Trophoblast cell (in vitro differentiated cells and primary cell): ENCODE measurements around the gene EML2.
"Not testable (repeated sequence)": the region's sequence is repeated elsewhere in the genome, so short reads cannot be mapped to it uniquely, and the experiment has no call there.

Experiments used
- DNase-seq, 2 donors: peaks; one replicate each; pipeline ENCODE4 v3.0.0-alpha.2; 2016
- H2AFZ ChIP-seq: 2 replicates; pipeline ENCODE4 v1.6.1; 2013; ENCODE audit warnings: low read length, moderate library complexity, mild to moderate bottlenecking; ENCODE audit not compliant: insufficient read depth, poor library complexity
- H2AK5ac ChIP-seq: 2 replicates; pipeline ENCODE4 v1.6.1; 2013; ENCODE audit warnings: mild to moderate bottlenecking, low read length
- H2BK120ac ChIP-seq: 2 replicates; pipeline ENCODE4 v1.6.1; 2013; ENCODE audit warnings: low read length, mild to moderate bottlenecking, moderate library complexity; ENCODE audit not compliant: insufficient read depth, poor library complexity
- H2BK12ac ChIP-seq: 2 replicates; pipeline ENCODE4 v1.6.1; 2013; ENCODE audit warnings: mild to moderate bottlenecking, low read length, moderate library complexity
- H2BK5ac ChIP-seq: 2 replicates; pipeline ENCODE4 v1.6.1; 2013; ENCODE audit warnings: low read length, low read depth, moderate library complexity, mild to moderate bottlenecking; ENCODE audit not compliant: poor library complexity
- H3K14ac ChIP-seq: 2 replicates; pipeline ENCODE4 v1.6.1; 2013; ENCODE audit warnings: mild to moderate bottlenecking, low read length
- H3K18ac ChIP-seq: 2 replicates; pipeline ENCODE4 v1.6.1; 2013; ENCODE audit warnings: mild to moderate bottlenecking, low read length
- H3K23ac ChIP-seq: 2 replicates; pipeline ENCODE4 v1.6.1; 2013; ENCODE audit warnings: low read length
- H3K27ac ChIP-seq: 2 replicates; pipeline ENCODE4 v1.5.1; 2013; ENCODE audit warnings: low read depth, mild to moderate bottlenecking, inconsistent platforms, low read length, moderate library complexity
- H3K27me3 ChIP-seq: 2 replicates; pipeline ENCODE4 v1.6.1; 2013; ENCODE audit warnings: inconsistent platforms, mild to moderate bottlenecking, low read length, moderate library complexity; ENCODE audit not compliant: insufficient read depth
- H3K36me3 ChIP-seq, 2 experiments: 1 replicate in 1 of 2; 2 replicates in 1 of 2; pipeline ENCODE4 v1.6.1; 2013; ENCODE audit warnings: low read length in 2 of 2, mild to moderate bottlenecking in 2 of 2, moderate library complexity in 1 of 2; ENCODE audit not compliant: insufficient read depth in 2 of 2, control insufficient read depth in 1 of 2
- H3K4ac ChIP-seq: 2 replicates; pipeline ENCODE4 v1.6.1; 2013; ENCODE audit warnings: low read depth, mild to moderate bottlenecking, low read length, moderate library complexity
- H3K4me1 ChIP-seq, 2 experiments: 1 replicate in 1 of 2; 2 replicates in 1 of 2; pipeline ENCODE4 v1.6.1; 2013; ENCODE audit warnings: low read length in 2 of 2, mild to moderate bottlenecking in 2 of 2, moderate library complexity in 1 of 2; ENCODE audit not compliant: insufficient read depth in 2 of 2, control insufficient read depth in 1 of 2
- H3K4me2 ChIP-seq: 2 replicates; pipeline ENCODE4 v1.6.1; 2013; ENCODE audit warnings: inconsistent platforms, mild to moderate bottlenecking, low read length, moderate library complexity
- H3K4me3 ChIP-seq: 2 replicates; pipeline ENCODE4 v1.5.1; 2013; ENCODE audit warnings: mild to moderate bottlenecking, low read depth, low read length, inconsistent platforms
- H3K79me1 ChIP-seq: one replicate; pipeline ENCODE4 v1.6.1; 2013; ENCODE audit warnings: low read length
- H3K79me2 ChIP-seq: 2 replicates; pipeline ENCODE4 v1.6.1; 2013; ENCODE audit warnings: low read length, mild to moderate bottlenecking; ENCODE audit not compliant: control insufficient read depth, insufficient read depth, poor library complexity
- H3K9ac ChIP-seq: 2 replicates; pipeline ENCODE4 v1.6.1; 2013; ENCODE audit warnings: mild to moderate bottlenecking, low read length
- H3K9me3 ChIP-seq: 2 replicates; pipeline ENCODE4 v1.6.1; 2013; ENCODE audit warnings: low read depth, mild to moderate bottlenecking, control low read depth, inconsistent platforms, low read length; ENCODE audit not compliant: insufficient read depth
- H4K12ac ChIP-seq: 2 replicates; pipeline ENCODE4 v1.6.1; 2013; ENCODE audit warnings: low read depth, mild to moderate bottlenecking, low read length, moderate library complexity
- H4K8ac ChIP-seq: 2 replicates; pipeline ENCODE4 v1.6.1; 2013; ENCODE audit warnings: low read depth, mild to moderate bottlenecking, low read length, moderate library complexity
- H4K91ac ChIP-seq: one replicate; pipeline ENCODE4 v1.6.1; 2013; ENCODE audit warnings: low read depth, mild to moderate bottlenecking, low read length, moderate library complexity
- WGBS: extraction: QIAGEN DNeasy Blood & Tissue Kit; methylation state at CpG from one replicate; pipeline ENCODE4 v1.1.7; 2013; ENCODE audit warnings: missing lambda C conversion rate; ENCODE audit not compliant: insufficient read length, insufficient coverage; ENCODE audit errors: extremely low coverage; 5-methylcytosine and 5-hydroxymethylcytosine counted together

Gene EML2

GRCh38 chr19:45629704-45630103 is 9.5 kb downstream of the EML2 start:
- Histone ChIP-seq H3K23ac (no peak overlapping the region), H3K4me1 (peaks cover 7 to 11% of the 10 kb centered on the region in 2 experiments), H4K12ac (no peak overlapping the region), H2BK5ac (no peak overlapping the region), H2BK120ac (no peak overlapping the region), H3K27me3 (no peaks in the 10 kb centered on the region), H3K79me1 (peaks cover 1% of the 10 kb centered on the region), H3K18ac (peak overlapping the region; percentile 14), H2AK5ac (no peak overlapping the region), H4K91ac (no peak overlapping the region), H3K4me3 (no peak overlapping the region), H3K36me3 (peaks cover 25 to 28% of the 10 kb centered on the region in 2 experiments), H3K79me2 (no peaks in the 10 kb centered on the region), H3K9me3 (no peaks in the 10 kb centered on the region), H4K8ac (no peak overlapping the region), H3K4me2 (no peak overlapping the region), H2AFZ (no peak overlapping the region), H3K9ac (no peak overlapping the region), H3K27ac (no peak overlapping the region), H2BK12ac (no peak overlapping the region), H3K4ac (no peak overlapping the region), H3K14ac (no peak overlapping the region)
- no CpG with 5 or more reads among the region's 4 CpGs for WGBS
- DNase-seq = no peak

GRCh38 chr19:45628219-45628618 is 11.0 kb downstream of the EML2 start:
- H2BK5ac ChIP-seq, H2BK120ac ChIP-seq, H2AFZ ChIP-seq, H4K91ac ChIP-seq, H2BK12ac ChIP-seq, H2AK5ac ChIP-seq, DNase-seq, H3K9ac ChIP-seq, H3K23ac ChIP-seq, H3K18ac ChIP-seq, H4K8ac ChIP-seq, H3K27ac ChIP-seq, H3K79me1 ChIP-seq, H3K4ac ChIP-seq, H4K12ac ChIP-seq, H3K27me3 ChIP-seq, H3K79me2 ChIP-seq, H3K4me3 ChIP-seq, H3K14ac ChIP-seq, H3K4me2 ChIP-seq, H3K9me3 ChIP-seq: not testable (repeated sequence)
- Histone ChIP-seq H3K4me1 (peaks cover 7 to 11% of the 10 kb centered on the region in 2 experiments), H3K36me3 (peaks cover 25 to 28% of the 10 kb centered on the region in 2 experiments)
- WGBS = no CpG with 5 or more reads among the region's 7 CpGs

- Histone ChIP-seq H2AFZ (no peak overlapping the region), H3K14ac (no peak overlapping the region), H4K12ac (no peak overlapping the region), H2AK5ac (no peak overlapping the region), H3K4me1 (no peaks in the 10 kb centered on the region), H3K79me2 (no peaks in the 10 kb centered on the region), H3K4ac (no peak overlapping the region), H2BK12ac (no peak overlapping the region), H3K27me3 (no peaks in the 10 kb centered on the region), H3K23ac (no peak overlapping the region), H3K4me2 (no peak overlapping the region), H4K8ac (no peak overlapping the region), H3K9ac (no peak overlapping the region), H2BK5ac (no peak overlapping the region), H3K36me3 (peaks cover 39 to 40% of the 10 kb centered on the region in 2 experiments), H4K91ac (no peak overlapping the region), H3K27ac (no peak overlapping the region), H2BK120ac (no peak overlapping the region), H3K79me1 (no peaks in the 10 kb centered on the region), H3K9me3 (no peaks in the 10 kb centered on the region), H3K18ac (no peak overlapping the region), H3K4me3 (no peak overlapping the region)
- WGBS = 100% methylated on average over 1 of the region's 1 CpG
- DNase-seq = no peak
These were observed 15.2 kb downstream of the EML2 start for GRCh38 chr19:45623984-45624383.

- Histone ChIP-seq H2BK5ac (no peak overlapping the region), H3K4me1 (no peaks in the 10 kb centered on the region), H2BK12ac (no peak overlapping the region), H3K18ac (no peak overlapping the region), H3K79me1 (no peaks in the 10 kb centered on the region), H4K91ac (no peak overlapping the region), H3K4ac (no peak overlapping the region), H3K36me3 (peaks cover 37 to 39% of the 10 kb centered on the region in 2 experiments), H3K23ac (no peak overlapping the region), H3K27me3 (no peaks in the 10 kb centered on the region), H4K12ac (no peak overlapping the region), H2AK5ac (no peak overlapping the region), H3K4me2 (no peak overlapping the region), H3K14ac (no peak overlapping the region), H3K9ac (no peak overlapping the region), H3K27ac (no peak overlapping the region), H2BK120ac (no peak overlapping the region), H2AFZ (no peak overlapping the region), H4K8ac (no peak overlapping the region), H3K9me3 (peaks cover 2% of the 10 kb centered on the region), H3K79me2 (no peaks in the 10 kb centered on the region), H3K4me3 (no peak overlapping the region)
- WGBS = no CpG with 5 or more reads among the region's 6 CpGs
- no peak for DNase-seq
These were observed 17.2 kb downstream of the EML2 start for GRCh38 chr19:45621976-45622503.
